ENCODE data around the gene MAG.

Gene MAG

GRCh38 chr19:35337984-35338296 is 46.0 kb downstream of the MAG start:
- DNase-seq (ENCODE audit: extremely low spot score): no peak
- no peak for TF ChIP-seq CTCF (IDR thresholded peaks at IDR 0.05; ENCODE audit: control extremely low read depth, extremely low read depth, low read depth, missing control alignments)
- ChIA-PET CTCF (interaction anchor here (1.3 to 1.5 kb wide), 2 partner anchors 11 to 157 kb away, joined by 3 read pairs; no protein-coding TSS in a partner anchor), POLR2A (interaction anchor here (2.0 kb wide), 1 partner anchor 9 kb away, joined by 16 read pairs; the partner anchor contains the start of gene FFAR1)

- CTCF ChIA-PET: interaction anchor here (1.0 to 1.2 kb wide), 2 partner anchors 10 to 12 kb away, joined by 3 to 4 read pairs; no protein-coding TSS in a partner anchor
- no peak for TF ChIP-seq CTCF (IDR thresholded peaks at IDR 0.05; ENCODE audit: control extremely low read depth, extremely low read depth, low read depth, missing control alignments)
- POLR2A ChIA-PET: no interaction called here
- no peak for DNase-seq (ENCODE audit: extremely low spot score)
Measured at GRCh38 chr19:35340431-35340830, 48.5 kb downstream of the MAG start.

- CTCF ChIA-PET: no interaction called here
- POLR2A ChIA-PET: no interaction called here
- no peak for TF ChIP-seq CTCF (IDR thresholded peaks at IDR 0.05; ENCODE audit: control extremely low read depth, extremely low read depth, low read depth, missing control alignments)
- DNase-seq (ENCODE audit: extremely low spot score): no peak
Measured at GRCh38 chr19:35341006-35341405, 49.0 kb downstream of the MAG start.

GRCh38 chr19:35341565-35342225 is 49.7 kb downstream of the MAG start:
- no peak for DNase-seq (ENCODE audit: extremely low spot score)
- ChIA-PET POLR2A (no interaction called here), CTCF (interaction anchor here (0.7 kb wide), 1 partner anchor 10 kb away, joined by 3 read pairs; no protein-coding TSS in a partner anchor)
- TF ChIP-seq CTCF (IDR thresholded peaks at IDR 0.05; ENCODE audit: control extremely low read depth, extremely low read depth, low read depth, missing control alignments): no peak

- CTCF ChIA-PET: interaction anchor here (0.7 to 1.2 kb wide), 2 partner anchors 11 to 73 kb away, joined by 3 read pairs; no protein-coding TSS in a partner anchor
- POLR2A ChIA-PET: interaction anchor here (0.6 kb wide), 1 partner anchor 97 kb away, joined by 3 read pairs; no protein-coding TSS in a partner anchor
- no peak for DNase-seq (ENCODE audit: extremely low spot score)
- TF ChIP-seq CTCF (IDR thresholded peaks at IDR 0.05; ENCODE audit: control extremely low read depth, extremely low read depth, low read depth, missing control alignments): no peak
Measured at GRCh38 chr19:35342430-35342829, 50.5 kb downstream of the MAG start.

- TF ChIP-seq CTCF (IDR thresholded peaks at IDR 0.05; ENCODE audit: control extremely low read depth, extremely low read depth, low read depth, missing control alignments): no peak
- ChIA-PET POLR2A (interaction anchor here (0.7 to 1.3 kb wide), 3 partner anchors 12 to 14 kb away, joined by 3 to 5 read pairs (median 3); no protein-coding TSS in a partner anchor), CTCF (interaction anchor here (1.0 to 5.8 kb wide), 4 partner anchors 13 to 166 kb away, joined by 3 to 26 read pairs (median 5); no protein-coding TSS in a partner anchor)
- no peak for DNase-seq (ENCODE audit: extremely low spot score)
Measured at GRCh38 chr19:35344511-35345031, 52.6 kb downstream of the MAG start.
